CD4-positive, alpha-beta memory T cell (primary cell): ENCODE measurements around the gene MFN2. TPM values are rescaled to one million over a fixed set of nuclear protein-coding genes. Genes with fewer than 3 reads are reported as not detected.

ENCODE experiments used
- CTCF ChIA-PET: fragments of 350-600 bp; sonication (Branson Sonifier 250); formaldehyde crosslinking; loops from one replicate; lab custom pipeline; 2021; ENCODE audit warnings: inconsistent platforms; ENCODE audit not compliant: partially characterized antibody; lab: Charles Lee
- POLR2A ChIA-PET: fragments of 350-600 bp; sonication (Branson Sonifier 250); formaldehyde crosslinking; loops from one replicate; lab custom pipeline; 2021; ENCODE audit not compliant: partially characterized antibody; lab: Charles Lee
- DNase-seq, 5 donors: peaks; one replicate each; pipeline versions ENCODE4 v3.0.0 to v3.0.0-alpha.2; 2020 to 2022; ENCODE audit warnings: mixed read lengths in 1 of 5
- H3K27ac ChIP-seq: one replicate; pipeline ENCODE4 v1.7.0; 2013; ENCODE audit warnings: low read depth, low read length
- H3K27me3 ChIP-seq: 2 replicates; pipeline ENCODE4 v1.7.0; 2013; ENCODE audit warnings: mild to moderate bottlenecking, low read length, moderate library complexity; ENCODE audit not compliant: insufficient read depth
- H3K36me3 ChIP-seq: 2 replicates; pipeline ENCODE4 v1.7.0; 2013; ENCODE audit warnings: mild to moderate bottlenecking, low read length, moderate library complexity; ENCODE audit not compliant: insufficient read depth
- H3K4me1 ChIP-seq: 2 replicates; pipeline ENCODE4 v1.7.0; 2013; ENCODE audit warnings: mild to moderate bottlenecking, low read length, moderate library complexity; ENCODE audit not compliant: insufficient read depth
- H3K4me3 ChIP-seq, 2 donors: one replicate each; pipeline ENCODE4 v1.7.0; 2013; ENCODE audit warnings: low read length in 2 of 2, mild to moderate bottlenecking in 1 of 2
- H3K9me3 ChIP-seq, 2 donors: one replicate each; pipeline ENCODE4 v1.7.0; 2013; ENCODE audit warnings: low read length in 2 of 2, control low read depth in 1 of 2; ENCODE audit not compliant: control insufficient read depth in 1 of 2
- H3K27ac Mint-ChIP-seq, 7 donors: one replicate each; pipeline ENCODE4 v1.8.0; 2020 to 2021; ENCODE audit warnings: mixed read lengths in 7 of 7, mild to moderate bottlenecking in 6 of 7, inconsistent platforms in 3 of 7, moderate library complexity in 3 of 7
- H3K27me3 Mint-ChIP-seq, 2 donors: one replicate each; pipeline ENCODE4 v1.8.0; 2020 to 2021; ENCODE audit warnings: mixed read lengths in 2 of 2
- H3K36me3 Mint-ChIP-seq, 2 donors: one replicate each; pipeline ENCODE4 v1.8.0; 2020 to 2021; ENCODE audit warnings: mixed read lengths in 2 of 2, inconsistent platforms in 1 of 2, mild to moderate bottlenecking in 1 of 2
- H3K4me1 Mint-ChIP-seq, 4 donors: one replicate each; pipeline ENCODE4 v1.8.0; 2020 to 2021; ENCODE audit warnings: mixed read lengths in 4 of 4, mild to moderate bottlenecking in 1 of 4
- H3K4me3 Mint-ChIP-seq, 8 donors: one replicate each; pipeline ENCODE4 v1.8.0; 2020 to 2021; ENCODE audit warnings: mixed read lengths in 8 of 8, mild to moderate bottlenecking in 7 of 8, moderate library complexity in 6 of 8, inconsistent platforms in 3 of 8
- H3K9me3 Mint-ChIP-seq, 8 donors: one replicate each; pipeline ENCODE4 v1.8.0; 2020 to 2021; ENCODE audit warnings: mixed read lengths in 8 of 8, mild to moderate bottlenecking in 5 of 8, inconsistent platforms in 3 of 8, moderate library complexity in 1 of 8
- intact Hi-C: fragments of 100-400 bp; cut with micrococcal nuclease; formaldehyde crosslinking; loops from one replicate; pipeline ENCODE4 v1.15.1; 2023
- polyA plus RNA-seq, 2 donors: library from polyadenylated mRNA; unstranded; fragments of 300-500 nt; fragmentation: Illumina TruSeq; gene quantifications; one replicate each; pipeline ENCODE4 v1.2.3, GENCODE V29; 2021
- total RNA-seq, 2 experiments: library from RNA; stranded (reverse); gene quantifications; one replicate each; pipeline ENCODE4 v1.2.3, GENCODE V29; 2021

Gene MFN2
- total and polyA plus RNA-seq, 4 experiments from 2014 or later: 29.0 to 53.7 (median 36.8) TPM

DNA sequence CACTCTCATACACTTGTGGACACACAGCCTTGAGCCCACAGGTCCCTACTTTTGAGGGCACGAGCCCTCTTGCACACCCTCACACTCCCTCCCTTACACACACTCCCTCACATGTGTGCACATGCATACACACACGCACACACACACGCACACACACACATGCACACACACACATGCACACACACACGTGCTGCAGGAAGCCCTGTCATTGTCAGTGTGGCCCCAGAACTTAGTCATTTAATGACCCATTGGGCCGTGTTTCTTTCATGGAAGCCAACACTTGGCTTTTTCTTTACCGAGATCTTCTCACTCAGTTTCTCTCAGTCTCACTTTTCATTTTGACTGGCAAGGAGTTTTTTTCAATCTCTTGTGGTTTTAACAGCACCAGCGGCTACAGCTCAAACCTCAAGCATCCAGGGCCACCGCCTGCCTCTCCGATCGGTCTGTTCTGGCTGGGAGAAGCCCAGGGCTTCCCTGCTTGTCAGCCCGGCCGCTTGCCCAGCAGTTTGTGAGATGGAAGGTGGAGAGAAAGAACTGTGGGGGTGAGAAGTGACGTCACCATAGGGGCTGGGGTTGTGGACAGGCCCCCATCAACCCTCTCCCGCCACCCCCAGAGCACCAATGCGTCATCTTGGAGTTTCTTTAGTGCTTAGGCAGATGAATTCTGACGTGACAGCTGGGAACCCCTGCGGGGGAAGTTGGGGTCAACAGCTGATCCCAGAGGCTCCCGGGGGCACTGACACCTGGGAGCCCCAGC lies 67.1 kb downstream of the MFN2 start:
- Histone ChIP-seq H3K27ac (no peak overlapping the region), H3K4me3 (peak overlapping the region in 1 of 2 donors; percentile 5), H3K27me3 (no peaks in the 10 kb centered on the region), H3K4me1 (peaks cover 30% of the 10 kb centered on the region), H3K36me3 (no peaks in the 10 kb centered on the region), H3K9me3 (no peaks in the 10 kb centered on the region)
- CTCF ChIA-PET: interaction anchor here (0.6 to 1.0 kb wide), 2 partner anchors 28 to 29 kb away, joined by 3 to 6 read pairs; partner anchors contain the start of gene MIIP
- DNase-seq: peak; percentile 38 to 68 (median 46)
- peaks cover 6 to 13% (median 8%) of the 10 kb centered on the region in 4 donors for H3K4me1 Mint-ChIP-seq
- H3K4me3 Mint-ChIP-seq: no peak overlapping the region
- no peaks in the 10 kb centered on the region for H3K9me3 Mint-ChIP-seq
- H3K36me3 Mint-ChIP-seq: no peaks in the 10 kb centered on the region
- POLR2A ChIA-PET: interaction anchor here (1.3 to 1.4 kb wide), 2 partner anchors 41 to 139 kb away, joined by 3 to 4 read pairs; no protein-coding TSS in a partner anchor
- intact Hi-C loops: no loop called here
- no peaks in the 10 kb centered on the region for H3K27me3 Mint-ChIP-seq
- H3K27ac Mint-ChIP-seq: no peak overlapping the region

DNA sequence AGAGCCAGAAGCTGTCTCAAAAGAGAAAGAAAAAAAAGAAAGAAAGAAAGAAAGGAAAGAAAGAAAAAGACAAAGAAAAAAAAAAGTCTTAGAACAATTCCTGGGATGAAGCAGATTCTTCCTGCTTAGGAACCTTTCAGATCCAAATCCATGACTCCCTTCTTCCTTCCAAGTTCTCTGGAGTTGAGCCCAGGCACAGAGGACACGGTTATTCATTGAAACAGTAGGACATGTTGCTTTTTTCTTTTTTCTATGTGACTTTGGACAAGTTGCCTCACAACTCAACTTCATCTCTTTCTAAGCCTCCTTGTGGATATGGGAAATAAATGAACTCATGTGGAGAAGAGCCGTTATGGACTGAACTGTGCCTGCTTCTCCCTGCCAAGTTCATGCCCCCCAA lies 68.1 kb downstream of the MFN2 start:
- Histone ChIP-seq H3K27me3 (no peaks in the 10 kb centered on the region), H3K27ac (no peak overlapping the region), H3K9me3 (no peaks in the 10 kb centered on the region), H3K36me3 (no peaks in the 10 kb centered on the region), H3K4me3 (no peak overlapping the region), H3K4me1 (peaks cover 34% of the 10 kb centered on the region)
- ChIA-PET POLR2A (no interaction called here), CTCF (interaction anchor here (1.0 kb wide), 1 partner anchor 30 kb away, joined by 6 read pairs; no protein-coding TSS in a partner anchor)
- no peak overlapping the region for H3K4me3 Mint-ChIP-seq
- no peak for DNase-seq
- H3K4me1 Mint-ChIP-seq: peaks cover 8 to 19% (median 13%) of the 10 kb centered on the region in 4 donors
- H3K9me3 Mint-ChIP-seq: no peaks in the 10 kb centered on the region
- H3K27ac Mint-ChIP-seq: no peak overlapping the region
- no peaks in the 10 kb centered on the region for H3K27me3 Mint-ChIP-seq
- H3K36me3 Mint-ChIP-seq: no peaks in the 10 kb centered on the region
- intact Hi-C loops: no loop called here

DNA sequence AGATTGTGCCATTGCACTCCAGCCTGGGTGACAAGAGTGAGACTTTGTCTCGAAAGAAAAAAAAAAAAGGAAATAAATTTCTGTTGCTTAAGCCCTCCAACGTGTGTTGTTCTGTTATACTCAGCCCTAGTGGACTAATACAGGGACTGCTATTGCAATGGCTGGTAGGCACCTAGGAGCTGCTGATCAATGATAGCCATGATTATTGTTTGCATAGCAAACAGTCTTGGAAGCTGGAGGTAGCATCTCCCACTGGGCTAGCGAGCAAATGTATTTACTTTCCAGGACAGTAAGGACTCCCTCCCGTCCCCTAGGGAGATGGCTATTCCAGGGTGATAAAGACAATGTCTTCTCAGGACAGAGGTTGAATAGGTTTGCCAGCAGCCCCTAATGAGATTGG lies 69.4 kb downstream of the MFN2 start:
- DNase-seq: no peak
- no peak overlapping the region for H3K27ac Mint-ChIP-seq
- no peaks in the 10 kb centered on the region for H3K27me3 ChIP-seq
- intact Hi-C loops: no loop called here
- no peaks in the 10 kb centered on the region for H3K9me3 Mint-ChIP-seq
- peaks cover 4 to 16% (median 11%) of the 10 kb centered on the region in 4 donors for H3K4me1 Mint-ChIP-seq
- no peaks in the 10 kb centered on the region for H3K36me3 ChIP-seq
- ChIA-PET POLR2A (no interaction called here), CTCF (no interaction called here)
- no peaks in the 10 kb centered on the region for H3K27me3 Mint-ChIP-seq
- H3K36me3 Mint-ChIP-seq: no peaks in the 10 kb centered on the region
- no peak overlapping the region for H3K4me3 Mint-ChIP-seq
- no peak overlapping the region for H3K27ac ChIP-seq
- H3K4me3 ChIP-seq: no peak overlapping the region
- no peaks in the 10 kb centered on the region for H3K9me3 ChIP-seq
- H3K4me1 ChIP-seq: peaks cover 28% of the 10 kb centered on the region

DNA sequence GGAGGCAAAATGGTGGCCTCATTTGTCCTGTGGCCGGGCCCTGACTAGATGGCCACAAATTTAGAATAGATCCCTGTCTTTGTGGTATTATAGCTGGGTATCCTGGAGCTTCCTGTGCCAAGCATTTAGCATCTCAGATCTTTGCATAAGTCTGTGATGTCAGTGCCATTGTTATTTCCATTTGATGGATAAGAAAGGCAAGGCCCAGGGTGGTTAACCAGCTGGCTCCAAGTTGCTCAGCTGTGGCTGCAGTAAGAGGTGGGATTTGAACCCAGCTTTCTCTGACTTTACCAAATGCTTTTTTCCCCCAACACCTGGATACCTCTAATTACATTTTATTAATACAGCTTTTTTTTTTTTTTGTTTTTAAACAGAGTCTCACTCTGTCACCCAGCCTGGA lies 71.1 kb downstream of the MFN2 start:
- Mint-ChIP-seq H3K4me1 (peaks cover 5 to 15% (median 11%) of the 10 kb centered on the region in 4 donors), H3K27me3 (no peaks in the 10 kb centered on the region), H3K9me3 (no peaks in the 10 kb centered on the region), H3K27ac (no peak overlapping the region), H3K4me3 (no peak overlapping the region), H3K36me3 (no peaks in the 10 kb centered on the region)
- H3K4me1 ChIP-seq: peaks cover 27% of the 10 kb centered on the region
- H3K4me3 ChIP-seq: no peak overlapping the region
- ChIA-PET POLR2A (interaction anchor here (1.0 to 1.3 kb wide), 2 partner anchors 31 to 144 kb away, joined by 3 read pairs; no protein-coding TSS in a partner anchor), CTCF (interaction anchor here (0.9 kb wide), 1 partner anchor 28 kb away, joined by 3 read pairs; no protein-coding TSS in a partner anchor)
- no peaks in the 10 kb centered on the region for H3K36me3 ChIP-seq
- H3K9me3 ChIP-seq: no peaks in the 10 kb centered on the region
- no peaks in the 10 kb centered on the region for H3K27me3 ChIP-seq
- H3K27ac ChIP-seq: no peak overlapping the region
- intact Hi-C loops: no loop called here
- DNase-seq: no peak

DNA sequence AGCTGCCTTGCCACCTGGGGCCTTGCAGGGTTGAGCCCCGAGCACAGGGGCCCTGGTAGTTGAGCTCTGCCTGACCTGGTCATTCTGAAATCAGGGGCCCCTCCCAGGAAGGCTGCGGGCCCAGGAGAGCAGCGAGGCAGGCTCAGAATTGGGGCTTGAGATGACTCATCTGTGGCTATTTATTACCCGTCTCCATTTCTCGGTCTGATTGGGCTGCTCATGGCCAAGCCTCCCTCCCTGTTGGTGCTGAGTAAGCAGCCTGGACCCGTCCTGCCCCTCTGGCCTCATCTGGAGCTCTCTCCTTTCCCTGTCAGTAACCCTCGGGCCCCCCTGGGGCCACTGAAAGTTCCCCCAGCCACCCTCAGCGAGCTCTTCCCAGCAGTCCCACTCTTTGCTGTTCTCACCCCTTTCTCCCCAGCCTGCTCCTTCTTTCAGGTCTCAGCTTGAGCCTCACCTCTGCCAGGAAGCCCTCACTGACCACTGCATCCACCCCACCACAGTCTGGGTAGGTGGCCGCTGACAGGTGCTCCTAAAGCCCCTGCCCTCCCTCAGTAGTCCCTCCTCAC lies 71.8 kb downstream of the MFN2 start:
- no peak overlapping the region for H3K4me3 ChIP-seq
- no peak overlapping the region for H3K27ac ChIP-seq
- no peaks in the 10 kb centered on the region for H3K27me3 ChIP-seq
- no peaks in the 10 kb centered on the region for H3K36me3 Mint-ChIP-seq
- H3K4me1 ChIP-seq: peaks cover 20% of the 10 kb centered on the region
- no peaks in the 10 kb centered on the region for H3K9me3 ChIP-seq
- H3K27me3 Mint-ChIP-seq: no peaks in the 10 kb centered on the region
- ChIA-PET POLR2A (interaction anchor here (0.9 to 1.3 kb wide), 3 partner anchors 16 to 144 kb away, joined by 3 read pairs; no protein-coding TSS in a partner anchor), CTCF (interaction anchor here (0.9 kb wide), 1 partner anchor 27 kb away, joined by 3 read pairs; no protein-coding TSS in a partner anchor)
- no peaks in the 10 kb centered on the region for H3K9me3 Mint-ChIP-seq
- peak overlapping the region in 4 of 7 donors; percentile 2 to 74 (median 54) for H3K27ac Mint-ChIP-seq
- intact Hi-C loops: no loop called here
- no peak for DNase-seq
- H3K36me3 ChIP-seq: no peaks in the 10 kb centered on the region
- H3K4me3 Mint-ChIP-seq: peak overlapping the region in 1 of 8 donors; percentile 65
- H3K4me1 Mint-ChIP-seq: peaks cover 6 to 17% (median 11%) of the 10 kb centered on the region in 4 donors

DNA sequence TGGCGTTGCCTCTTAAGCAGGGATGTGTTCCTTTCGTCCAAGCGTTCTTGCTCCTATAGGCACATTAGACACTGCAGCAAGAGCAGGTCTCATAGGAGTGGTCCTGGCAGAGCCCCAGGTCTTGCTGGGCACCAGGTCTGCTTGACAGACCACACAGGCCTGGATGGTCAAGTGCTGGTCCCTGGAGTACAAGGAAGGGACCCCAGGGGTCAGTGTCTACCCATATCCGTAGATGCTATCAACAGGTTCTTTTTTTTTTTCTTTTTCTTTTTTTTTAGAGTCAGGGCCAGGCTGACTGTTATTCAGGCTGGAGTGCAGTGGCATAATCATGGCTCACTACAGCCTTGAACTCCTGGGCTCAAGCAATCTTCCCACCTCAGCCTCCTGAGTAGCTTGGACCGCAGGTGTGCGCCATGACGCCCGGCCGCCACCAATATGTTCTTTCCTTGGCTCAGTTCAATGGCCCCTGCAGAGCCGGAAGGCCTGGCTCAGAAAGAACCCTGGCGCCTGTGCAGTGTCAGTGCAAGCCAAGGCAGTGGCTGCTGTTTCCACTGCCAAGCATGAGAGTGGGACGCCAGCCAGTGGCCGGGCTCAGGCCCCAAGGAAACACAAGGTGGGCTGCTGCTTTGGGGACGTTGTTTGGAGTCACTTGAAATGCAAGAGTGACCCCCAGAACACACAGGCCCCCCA lies 72.9 kb downstream of the MFN2 start:
- H3K4me1 Mint-ChIP-seq: peaks cover 6 to 17% (median 11%) of the 10 kb centered on the region in 4 donors
- Histone ChIP-seq H3K27ac (no peak overlapping the region), H3K4me1 (peaks cover 10% of the 10 kb centered on the region), H3K36me3 (no peaks in the 10 kb centered on the region), H3K4me3 (no peak overlapping the region), H3K9me3 (no peaks in the 10 kb centered on the region), H3K27me3 (no peaks in the 10 kb centered on the region)
- H3K27me3 Mint-ChIP-seq: no peaks in the 10 kb centered on the region
- no peaks in the 10 kb centered on the region for H3K36me3 Mint-ChIP-seq
- ChIA-PET POLR2A (no interaction called here), CTCF (no interaction called here)
- H3K9me3 Mint-ChIP-seq: no peaks in the 10 kb centered on the region
- intact Hi-C loops: no loop called here
- H3K4me3 Mint-ChIP-seq: no peak overlapping the region
- DNase-seq: no peak
- H3K27ac Mint-ChIP-seq: no peak overlapping the region
